IPS DF 19.7 (cell line): Measurements from ENCODE around the gene ATP6V0D1.
"Not testable (repeated sequence)": the region's sequence is repeated elsewhere in the genome, so short reads cannot be mapped to it uniquely, and the experiment has no call there.

Source experiments
- DNase-seq: peaks from one replicate; pipeline ENCODE4 v3.0.0-alpha.2; 2013; ENCODE audit warnings: low read depth, low spot score

ATP6V0D1 gene

DNA sequence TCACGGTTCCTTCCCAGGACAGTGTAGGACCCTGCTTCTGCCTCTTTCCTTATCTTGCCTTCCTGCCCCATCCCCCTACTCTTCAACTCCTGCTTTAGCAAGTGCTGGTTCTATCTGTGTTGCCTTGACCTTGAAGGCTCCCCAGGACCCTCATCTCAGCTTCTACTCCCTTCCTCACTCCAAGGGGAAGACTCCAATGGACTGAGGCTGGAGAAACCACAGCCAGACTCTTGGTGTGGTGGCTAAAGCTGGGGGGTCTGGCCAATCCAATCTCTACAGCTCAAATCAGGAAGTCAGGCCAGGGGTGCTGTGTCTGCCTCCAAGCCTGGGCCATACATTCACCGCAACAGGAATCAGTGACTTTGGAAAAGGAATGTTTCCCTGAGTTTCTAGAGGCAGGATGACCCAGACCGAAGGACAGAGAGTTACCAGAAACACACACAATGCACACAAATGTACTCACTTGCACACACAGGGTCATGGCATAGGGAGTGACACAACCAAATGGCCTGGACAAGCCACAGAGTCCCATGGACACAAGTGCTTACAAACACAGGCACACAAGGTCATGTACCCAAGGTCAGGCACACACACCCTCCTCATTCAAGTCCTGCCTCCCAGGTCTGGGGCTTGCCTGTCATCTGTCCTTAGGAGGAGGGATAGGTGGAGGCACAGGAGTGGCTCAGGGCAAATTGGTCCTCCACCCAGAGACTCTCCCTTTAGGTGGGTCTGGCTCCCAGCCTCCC is 51.7 kb downstream of the ATP6V0D1 start:
- DNase-seq, result no peak

DNA sequence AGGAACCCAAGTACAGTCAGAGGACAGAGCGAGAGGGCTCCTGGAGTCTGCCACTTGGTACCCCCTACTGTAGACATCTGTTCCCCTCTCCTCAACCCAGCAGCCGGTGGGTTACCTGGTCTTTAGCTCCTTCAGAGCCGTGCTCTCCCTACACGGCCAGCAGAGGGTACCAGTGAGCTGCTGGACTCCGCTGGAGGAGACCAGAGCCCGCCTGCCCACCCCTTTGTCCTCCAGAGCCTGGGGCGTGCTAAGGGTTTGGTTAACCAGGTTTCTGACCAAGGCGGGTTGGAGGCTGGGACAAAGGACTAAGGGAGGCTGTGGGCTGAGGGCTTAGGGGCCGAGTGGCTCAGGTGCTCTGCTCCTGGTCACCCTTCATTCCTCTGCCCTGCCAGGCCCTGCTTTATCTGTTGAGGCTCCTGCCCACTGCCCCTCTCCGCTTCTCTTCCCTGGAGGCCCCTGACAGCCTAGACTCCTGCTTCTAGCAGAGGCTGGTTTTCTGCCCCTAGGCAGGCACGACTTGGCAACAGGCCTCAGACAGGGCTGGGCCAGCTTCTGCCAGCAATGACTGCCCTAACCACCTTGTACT is 52.7 kb downstream of the ATP6V0D1 start:
- no peak for DNase-seq

DNA sequence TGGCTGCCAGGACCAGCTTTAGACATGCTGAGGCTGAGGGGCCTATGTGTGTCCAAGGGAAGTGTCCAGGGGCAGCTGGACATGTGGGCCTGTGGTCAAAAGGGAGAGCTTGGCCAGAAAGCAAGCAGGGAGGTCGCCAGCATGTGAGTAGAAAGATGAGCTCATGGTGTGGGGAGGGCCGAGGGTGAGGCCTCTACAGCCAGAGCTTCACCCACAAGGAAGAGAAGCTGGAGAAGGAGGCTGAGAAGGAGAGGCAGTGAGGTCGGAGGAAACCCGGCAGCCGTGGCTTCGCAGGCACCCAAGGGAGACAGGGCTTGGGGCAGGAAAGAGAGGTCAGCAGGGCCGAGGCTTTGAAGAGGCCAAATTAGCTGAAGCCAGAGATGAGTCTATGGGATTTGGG is 54.0 kb downstream of the ATP6V0D1 start:
- no peak for DNase-seq

DNA sequence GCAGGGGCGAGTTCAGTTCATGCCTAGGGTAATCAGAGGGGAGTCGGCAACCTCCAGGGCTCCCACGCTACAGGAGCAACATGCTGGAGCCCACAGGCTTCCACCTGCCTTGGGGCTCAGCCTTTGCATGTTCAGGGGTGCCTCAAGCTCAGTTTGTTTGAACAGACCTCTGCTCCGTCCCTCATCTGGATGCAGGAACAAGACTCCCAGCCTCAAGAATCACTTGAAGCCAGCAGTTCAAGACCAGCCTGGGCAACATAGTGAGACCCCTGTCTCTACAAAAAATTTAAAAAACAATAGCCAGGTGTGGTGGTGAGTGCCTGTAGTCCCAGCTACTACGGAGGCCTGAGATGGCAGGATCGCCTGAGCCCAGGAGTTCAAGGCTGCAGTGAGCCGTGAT is 54.9 kb downstream of the ATP6V0D1 start:
- DNase-seq, result no peak

DNA sequence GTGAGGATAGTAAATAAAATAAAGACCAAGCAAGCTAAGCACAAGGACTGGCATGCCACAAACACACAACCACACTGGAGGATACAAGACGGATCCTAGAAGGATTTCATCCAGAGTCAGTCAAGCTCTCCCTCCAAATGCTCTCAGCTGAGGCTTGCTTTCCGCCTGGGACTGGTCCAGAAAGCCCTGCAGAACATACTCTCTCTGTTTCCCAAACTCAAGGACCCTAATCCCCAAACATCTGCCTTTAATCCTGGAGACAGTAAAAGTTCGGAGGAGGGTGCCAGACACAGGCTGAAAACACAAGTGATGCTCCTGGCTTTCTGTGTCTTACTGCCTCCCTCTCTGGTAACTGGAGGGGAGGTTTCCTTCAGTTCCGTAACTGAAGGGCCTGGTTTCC is 55.4 kb downstream of the ATP6V0D1 start:
- no peak for DNase-seq

DNA sequence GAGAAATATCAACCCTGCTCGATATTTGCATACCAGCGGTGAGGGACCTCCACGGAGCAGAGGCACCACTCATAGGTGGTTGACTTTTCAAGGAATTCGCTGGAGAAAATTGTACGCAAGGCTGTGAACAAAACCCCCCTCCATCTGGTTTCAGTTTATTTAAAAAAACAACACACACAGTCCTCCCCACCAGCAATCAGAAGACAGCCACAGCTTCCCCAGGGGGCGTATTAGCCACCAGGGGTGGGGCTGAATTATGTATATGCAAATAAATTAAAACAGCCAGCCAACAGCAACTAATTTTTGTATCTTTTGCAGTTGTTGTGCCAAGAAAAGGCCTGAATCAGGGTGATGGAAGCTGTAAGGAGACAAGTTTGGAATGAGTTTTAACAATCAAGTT is 55.9 kb downstream of the ATP6V0D1 start:
- no peak for DNase-seq

DNA sequence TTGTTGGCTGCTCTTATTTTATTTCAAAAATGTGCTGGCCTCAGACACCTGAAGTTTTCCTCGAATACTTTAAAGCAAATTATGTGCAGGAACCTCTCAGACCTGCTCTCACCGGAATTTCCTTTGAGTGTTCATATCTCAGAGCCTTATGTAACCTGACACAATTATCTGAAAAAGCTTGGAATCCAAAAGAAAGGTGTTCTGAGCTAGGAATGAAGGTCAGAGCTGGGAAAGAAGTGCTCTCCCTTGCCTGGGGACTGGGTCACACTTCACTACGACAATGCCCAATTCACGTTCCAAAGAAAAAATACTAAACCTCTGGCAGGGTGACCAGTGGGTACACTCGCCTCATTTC is 56.7 kb downstream of the ATP6V0D1 start:
- DNase-seq, result no peak

DNA sequence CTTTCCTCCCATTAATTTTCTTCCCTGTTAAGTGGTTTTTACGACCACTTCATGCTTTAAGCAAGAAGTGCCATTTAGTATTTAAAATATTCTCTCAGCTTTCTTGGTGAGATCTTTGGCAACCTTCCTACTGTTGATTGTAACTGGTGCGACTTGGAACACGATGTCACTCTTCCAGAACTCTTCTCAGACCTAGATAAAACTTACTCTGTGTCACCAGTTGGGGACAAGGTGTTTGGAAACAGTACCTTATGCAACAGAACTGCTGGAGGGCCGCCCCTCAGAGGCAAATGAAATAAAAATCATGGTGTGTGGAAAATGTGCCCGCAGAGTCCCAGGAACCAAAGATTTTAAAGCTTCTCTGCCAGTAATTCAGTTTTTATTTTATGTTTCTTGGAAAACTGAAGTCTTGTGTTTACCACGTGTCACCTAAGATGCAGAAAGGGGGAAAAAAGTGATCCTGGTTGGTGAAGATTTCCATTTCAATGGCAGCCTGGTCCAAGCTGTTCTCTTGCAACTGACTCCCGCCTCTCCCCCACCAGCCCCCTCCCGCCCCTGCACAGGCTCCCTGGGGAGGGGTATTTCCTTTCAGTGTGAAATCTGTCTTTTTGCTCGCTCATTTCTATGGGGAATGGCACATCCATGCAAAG is 57.2 kb downstream of the ATP6V0D1 start:
- no peak for DNase-seq

DNA sequence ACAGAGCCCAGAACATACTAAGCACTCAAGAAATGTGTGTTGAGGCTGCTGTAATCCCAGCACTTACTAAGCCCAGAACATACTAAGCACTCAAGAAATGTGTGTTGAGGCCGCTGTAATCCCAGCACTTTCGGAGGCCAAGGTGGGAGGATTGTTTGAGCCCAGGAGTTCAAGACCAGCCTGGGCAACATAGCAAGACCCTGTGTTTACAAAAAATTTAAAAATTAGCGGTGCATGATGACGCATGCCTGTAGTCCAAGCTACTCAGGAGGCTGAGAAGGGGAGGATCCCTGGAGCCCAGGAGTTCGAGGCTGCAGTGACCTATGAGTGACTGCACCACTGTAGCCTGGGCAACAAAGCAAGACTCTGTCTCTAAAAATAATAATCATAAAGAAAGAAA is 57.9 kb downstream of the ATP6V0D1 start:
- DNase-seq, result no peak

DNA sequence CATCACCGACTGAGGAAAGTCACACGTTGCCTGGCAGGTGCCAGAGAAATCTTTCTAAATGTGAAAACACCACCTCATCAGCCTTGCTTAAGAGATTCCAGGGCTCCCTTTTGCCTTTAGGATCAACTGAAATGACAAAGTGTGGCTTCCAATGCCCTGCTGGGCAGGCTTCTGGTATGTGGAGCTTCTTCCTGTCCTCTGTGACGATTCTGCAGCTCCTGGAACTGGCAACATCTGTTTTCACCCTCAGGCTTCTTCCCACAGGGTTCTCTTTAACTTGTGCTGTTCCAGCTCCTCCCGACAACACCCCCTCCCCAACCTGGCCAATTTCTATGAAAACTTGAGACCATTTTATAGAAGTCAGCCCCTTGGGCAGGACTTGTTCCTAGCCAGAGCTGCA is 59.9 kb downstream of the ATP6V0D1 start:
- DNase-seq, result no peak

DNA sequence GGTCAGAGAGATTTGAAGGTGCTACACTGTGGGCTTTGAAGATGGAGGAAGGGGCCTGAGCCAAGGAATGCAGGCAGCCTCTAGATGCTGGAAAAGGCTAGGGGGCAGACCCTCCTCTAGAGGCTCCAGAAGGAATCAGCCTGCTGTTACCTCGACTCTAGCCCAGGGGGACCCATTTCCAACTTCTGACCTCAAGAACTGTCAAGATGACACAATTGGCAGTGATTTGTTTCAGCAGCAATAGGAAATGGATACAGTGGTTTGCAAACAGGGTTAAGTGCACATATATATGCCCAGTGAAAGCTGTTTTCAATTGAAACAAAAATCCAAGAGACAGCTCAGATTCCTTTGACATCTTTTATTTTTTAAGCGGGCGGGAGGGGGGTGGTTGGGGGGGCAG is 61.0 kb downstream of the ATP6V0D1 start:
- no peak for DNase-seq

DNA sequence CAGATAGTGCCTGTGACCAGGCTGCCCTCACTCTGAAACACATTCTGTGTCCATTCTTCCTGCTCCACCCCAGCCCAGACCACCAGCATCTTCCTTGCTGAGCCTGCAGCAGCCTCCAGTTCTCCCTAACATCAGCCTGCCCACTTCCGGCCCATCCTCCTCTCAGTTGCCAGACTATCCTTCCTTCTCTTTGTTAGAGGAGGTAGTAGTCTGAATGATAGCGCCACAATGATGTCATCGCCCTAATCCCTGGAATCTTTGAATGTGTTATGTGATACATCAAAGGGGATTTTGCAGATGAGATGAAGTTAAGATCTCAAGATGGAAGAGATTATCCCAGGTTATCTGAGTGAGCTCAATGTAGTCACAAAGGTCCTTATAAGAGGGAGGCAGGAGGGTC is 61.5 kb downstream of the ATP6V0D1 start:
- no peak for DNase-seq

DNA sequence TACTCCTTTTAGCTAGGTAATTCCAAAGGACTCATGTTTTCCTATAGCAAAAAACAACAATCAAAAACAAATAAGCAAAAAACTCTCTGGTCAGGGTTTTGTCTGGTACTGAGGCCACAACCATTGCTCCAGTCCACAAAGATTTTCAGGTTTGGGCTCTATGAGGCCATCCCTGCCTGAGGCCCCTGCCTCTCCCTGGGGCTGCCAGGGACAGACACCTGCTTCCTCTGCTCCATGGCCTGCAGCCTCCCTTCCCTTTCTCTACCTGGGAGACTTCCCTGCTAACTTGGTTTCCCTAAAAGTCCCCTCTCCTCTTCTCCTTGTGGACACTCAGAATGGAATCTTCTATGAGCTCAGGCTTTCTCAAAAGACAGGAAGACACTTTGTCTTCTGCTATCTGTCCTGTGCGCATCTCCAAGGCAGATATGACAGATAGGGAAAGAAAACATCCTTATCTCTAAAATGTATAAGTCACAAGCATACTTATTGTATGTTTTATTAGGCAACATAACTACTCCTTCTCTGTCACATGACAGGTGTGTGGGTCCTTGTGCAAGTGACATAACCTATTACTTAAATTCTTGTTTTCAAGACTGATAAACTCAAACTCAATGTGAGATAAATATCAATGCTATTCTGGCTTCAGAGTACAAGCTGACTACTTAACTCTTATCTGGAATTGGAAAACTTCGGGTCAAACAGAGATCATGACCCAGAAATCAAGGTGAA is 63.5 kb downstream of the ATP6V0D1 start:
- no peak for DNase-seq

DNA sequence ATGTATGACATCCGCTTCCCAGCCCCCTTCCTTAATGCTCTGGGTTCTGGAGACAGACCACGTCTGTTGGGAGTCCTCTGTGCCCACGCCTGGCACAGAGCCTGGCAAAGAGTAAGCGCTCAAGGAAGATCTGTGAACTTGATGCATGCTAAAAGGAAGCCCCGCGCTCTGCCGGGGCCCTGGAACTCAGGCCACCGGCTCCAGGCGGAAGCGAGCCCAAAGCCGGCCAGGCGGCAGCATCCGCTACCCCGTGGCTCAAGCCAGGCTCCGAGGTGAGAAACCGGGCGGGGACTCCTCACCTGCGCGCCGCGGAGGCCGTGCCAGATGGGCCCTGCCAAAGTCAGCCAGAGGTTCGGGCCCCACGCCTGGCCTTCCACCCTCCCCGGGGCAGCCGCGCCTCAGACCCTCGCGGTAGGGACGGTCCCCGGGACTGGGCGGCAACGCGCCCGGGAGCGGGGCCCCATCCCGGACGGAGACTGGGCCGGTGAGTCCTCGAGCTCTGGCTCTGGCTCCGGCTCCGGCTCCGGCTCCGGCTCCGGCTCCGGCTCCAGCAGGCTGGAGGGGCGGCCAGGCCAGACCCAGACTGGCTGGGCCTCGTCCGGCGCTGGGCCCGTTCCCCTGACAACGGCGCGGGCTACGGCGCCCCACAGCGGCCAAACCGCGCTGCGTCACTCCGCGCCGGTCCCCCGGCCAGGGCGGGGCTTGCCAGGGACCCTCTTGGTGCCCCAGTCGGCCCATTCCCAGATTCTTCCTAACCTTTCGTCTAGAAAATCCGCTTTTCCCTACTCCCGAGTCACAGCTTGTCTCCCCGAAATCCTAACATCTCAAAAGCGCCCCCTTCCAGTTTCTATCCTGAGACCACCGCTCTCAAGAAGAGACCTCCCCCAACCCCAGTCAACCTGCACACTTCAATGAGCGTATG is 64.8 kb downstream of the ATP6V0D1 start, which contains the start of gene ZDHHC1:
ZDHHC1 (minus strand) TSS at position 606 of the 922 bp plus-strand sequence. CDS start 8,702 bp downstream, outside the sequence.
- DNase-seq, result no peak

DNA sequence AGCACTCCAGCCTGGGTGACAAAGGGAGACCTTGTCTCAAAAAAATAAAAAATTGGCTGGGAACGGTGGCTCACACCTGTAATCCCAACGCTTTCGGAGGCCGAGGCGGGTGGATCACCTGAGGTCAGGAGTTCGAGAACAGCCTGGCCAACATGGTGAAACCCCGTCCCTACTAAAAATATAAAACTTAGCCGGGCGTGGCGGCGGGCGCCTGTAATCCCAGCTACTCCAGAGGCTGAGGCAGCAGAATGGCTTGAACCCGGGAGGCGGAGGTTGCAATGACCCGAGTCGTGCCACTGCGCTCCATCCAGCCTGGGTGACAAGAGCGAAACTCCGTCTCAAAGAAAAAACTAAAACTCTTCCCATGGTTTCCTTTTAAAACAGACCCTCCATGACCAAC is 65.5 kb downstream of the ATP6V0D1 start:
- not testable (repeated sequence) for DNase-seq

DNA sequence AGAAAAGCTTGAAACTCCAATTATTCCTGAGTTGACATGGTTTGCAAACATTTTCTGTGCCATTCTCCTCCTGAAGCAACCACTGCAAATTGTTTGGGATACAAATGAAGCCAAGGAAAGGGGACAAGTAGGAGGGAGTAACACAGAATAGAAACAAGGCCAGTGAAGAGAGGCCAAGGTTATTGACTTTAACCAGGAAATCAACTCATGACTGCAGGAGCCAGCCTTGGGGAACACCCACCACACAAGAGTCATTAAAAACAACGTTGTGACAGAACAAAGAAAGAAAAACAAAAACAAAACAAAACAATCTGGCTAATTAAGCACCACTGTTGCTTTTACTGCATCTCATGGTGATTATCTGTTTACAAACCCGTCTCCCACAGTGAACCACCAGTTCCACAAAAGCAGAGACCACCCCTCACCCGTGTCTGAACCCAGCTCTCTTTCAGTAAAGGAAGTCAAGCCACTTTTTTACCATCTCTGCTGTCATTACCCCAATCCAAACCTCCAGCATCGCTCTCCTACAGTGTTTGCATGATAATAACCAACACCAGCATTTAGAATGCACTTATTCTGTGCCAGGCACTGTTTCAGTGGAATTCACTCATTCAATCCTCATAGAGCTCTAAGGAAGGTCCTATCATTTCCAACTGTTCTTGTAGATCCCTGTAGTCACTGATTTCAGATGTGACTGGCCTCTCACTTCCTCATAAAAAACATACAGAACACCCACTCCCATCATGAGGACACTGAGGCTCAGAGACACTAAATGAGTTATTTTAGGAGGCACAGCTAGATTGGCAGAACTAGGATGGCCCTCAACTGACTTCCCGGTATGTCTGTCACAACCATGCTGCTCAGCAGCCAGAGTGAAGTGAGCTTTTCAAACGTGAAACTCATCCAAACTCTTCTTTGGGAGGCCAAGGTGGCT is 66.7 kb downstream of the ATP6V0D1 start:
- no peak for DNase-seq

DNA sequence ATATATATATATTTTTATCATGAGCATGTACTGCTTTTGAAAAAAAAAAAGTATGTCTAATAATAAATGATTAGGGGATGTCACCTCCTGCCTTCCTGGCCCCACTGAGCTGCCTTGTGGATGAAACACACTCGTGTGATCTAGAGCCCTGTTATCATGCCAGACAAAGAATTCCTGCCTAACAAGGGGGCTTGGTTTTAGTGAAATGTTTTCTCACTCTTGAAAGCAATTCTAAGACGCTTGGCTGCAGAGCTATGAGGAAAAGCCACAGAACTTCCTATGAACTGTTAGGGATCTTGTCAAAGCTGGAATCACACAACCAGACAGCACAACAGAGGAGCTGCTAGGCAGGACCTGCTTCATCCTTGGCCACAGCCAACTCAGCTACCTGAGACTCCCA is 68.7 kb downstream of the ATP6V0D1 start:
- no peak for DNase-seq

DNA sequence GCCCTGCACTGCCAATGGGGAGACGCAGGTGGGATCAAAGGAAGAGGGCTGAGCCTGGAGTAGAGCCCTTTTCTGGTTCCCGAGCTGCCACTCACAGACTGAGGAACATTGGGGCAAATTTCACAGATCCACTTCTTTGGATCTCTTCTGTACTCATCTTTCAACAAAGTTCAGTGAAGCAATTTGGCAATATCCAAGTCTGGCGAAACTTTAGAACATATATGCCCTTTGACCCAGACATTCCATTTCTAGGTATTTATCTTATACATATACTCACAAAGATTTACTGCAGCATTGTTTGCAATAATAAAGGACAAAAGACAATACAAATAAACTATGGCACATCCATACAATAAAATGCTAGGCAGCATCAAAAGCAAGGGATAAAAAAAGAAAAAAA is 69.6 kb downstream of the ATP6V0D1 start:
- DNase-seq, result no peak

DNA sequence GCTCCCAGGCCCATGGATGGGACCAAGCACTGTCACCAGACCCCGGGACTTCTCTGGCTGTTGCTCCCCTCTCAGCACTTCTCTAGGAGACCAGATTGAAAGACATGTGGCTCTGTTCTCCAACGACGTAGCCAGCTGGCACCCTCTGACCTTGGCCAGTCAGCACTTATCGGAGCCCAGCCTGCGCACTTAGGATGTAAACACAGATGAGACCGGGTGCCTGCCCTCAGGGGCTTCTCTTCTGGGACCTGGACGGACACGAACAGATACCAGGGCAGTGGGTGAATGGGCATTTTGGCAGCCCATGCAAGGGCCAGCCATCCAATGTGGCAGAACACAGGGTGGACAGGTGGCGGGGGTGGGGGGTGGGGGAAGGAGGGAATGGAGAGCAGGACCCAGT is 71.3 kb downstream of the ATP6V0D1 start:
- no peak for DNase-seq

DNA sequence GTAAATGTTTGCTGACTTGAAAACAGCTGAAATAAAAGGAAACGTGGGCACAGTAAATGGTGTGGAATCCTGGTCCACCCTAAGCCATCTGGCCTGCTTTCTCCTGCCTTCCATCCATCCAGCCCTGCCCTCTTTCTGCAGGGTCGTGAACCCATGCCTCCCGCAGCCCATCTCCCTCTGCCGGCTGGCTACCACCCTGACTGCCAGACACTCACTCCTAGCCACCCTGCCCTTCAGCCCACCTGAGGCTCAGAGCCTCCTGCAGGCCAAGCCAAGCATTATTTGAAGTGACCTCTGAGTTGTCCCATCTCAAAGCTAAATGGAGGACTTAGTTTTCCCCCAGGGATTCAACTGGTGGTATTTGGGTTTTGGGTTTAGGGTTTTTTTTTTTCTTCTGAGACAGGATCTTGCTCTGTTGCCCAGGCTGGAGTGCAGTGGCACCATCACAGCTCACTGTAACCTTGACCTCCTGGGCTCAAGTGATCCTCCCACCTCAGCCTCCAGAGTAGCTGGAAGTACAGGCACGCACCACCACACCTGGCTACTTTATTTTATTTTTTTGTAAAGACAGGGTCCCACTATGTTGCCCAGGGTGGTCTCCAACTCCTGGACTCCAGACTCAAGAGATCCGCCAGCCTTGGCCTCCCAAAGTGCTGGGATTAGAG is 73.0 kb downstream of the ATP6V0D1 start:
- no peak for DNase-seq
